ENCODE data around the gene OOSP1.

OOSP1 gene

GRCh38 chr11:59938132-59938531, at the start of gene OOSP1:
TSS of gene OOSP1 (plus strand) at chr11:59938432. CDS start at chr11:59938455, 23 bp downstream.
- H3K27me3 ChIP-seq (replicated peaks; ENCODE audit: control insufficient read depth, insufficient read depth, low read length): no peaks in the 10 kb centered on the region
- H3K4me3 ChIP-seq (replicated peaks; ENCODE audit: low read depth, low read length): no peak within 1 kb of the TSS
- no peak for TF ChIP-seq CTCF (IDR thresholded peaks at IDR 0.05; ENCODE audit: insufficient read depth, low read length, poor library complexity, severe bottlenecking)
- H3K36me3 ChIP-seq (ENCODE audit: control insufficient read depth, insufficient read depth, low read length): no peaks in the 10 kb centered on the region
- DNase-seq (ENCODE audit: extremely low read depth, insufficient read length): no peak

GRCh38 chr11:59891781-59892181, 46.5 kb upstream of the OOSP1 start:
- DNase-seq (ENCODE audit: extremely low read depth, insufficient read length): no peak
- Histone ChIP-seq H3K27me3 (replicated peaks; ENCODE audit: control insufficient read depth, insufficient read depth, low read length) (no peaks in the 10 kb centered on the region), H3K36me3 (ENCODE audit: control insufficient read depth, insufficient read depth, low read length) (no peaks in the 10 kb centered on the region), H3K4me3 (replicated peaks; ENCODE audit: low read depth, low read length) (no peak overlapping the region)
- no peak for TF ChIP-seq CTCF (IDR thresholded peaks at IDR 0.05; ENCODE audit: insufficient read depth, low read length, poor library complexity, severe bottlenecking)

- no peak for TF ChIP-seq CTCF (IDR thresholded peaks at IDR 0.05; ENCODE audit: insufficient read depth, low read length, poor library complexity, severe bottlenecking)
- DNase-seq (ENCODE audit: extremely low read depth, insufficient read length): no peak
- H3K27me3 ChIP-seq (replicated peaks; ENCODE audit: control insufficient read depth, insufficient read depth, low read length): no peaks in the 10 kb centered on the region
- H3K36me3 ChIP-seq (ENCODE audit: control insufficient read depth, insufficient read depth, low read length): no peaks in the 10 kb centered on the region
- no peak overlapping the region for H3K4me3 ChIP-seq (replicated peaks; ENCODE audit: low read depth, low read length)
These were observed 43.6 kb upstream of the OOSP1 start for GRCh38 chr11:59894616-59895015.

- no peak overlapping the region for H3K4me3 ChIP-seq (replicated peaks; ENCODE audit: low read depth, low read length)
- H3K36me3 ChIP-seq (ENCODE audit: control insufficient read depth, insufficient read depth, low read length): no peaks in the 10 kb centered on the region
- no peak for TF ChIP-seq CTCF (IDR thresholded peaks at IDR 0.05; ENCODE audit: insufficient read depth, low read length, poor library complexity, severe bottlenecking)
- no peak for DNase-seq (ENCODE audit: extremely low read depth, insufficient read length)
- no peaks in the 10 kb centered on the region for H3K27me3 ChIP-seq (replicated peaks; ENCODE audit: control insufficient read depth, insufficient read depth, low read length)
These were observed 40.2 kb upstream of the OOSP1 start for GRCh38 chr11:59898046-59898445.

GRCh38 chr11:59898650-59899049, 39.6 kb upstream of the OOSP1 start:
- Histone ChIP-seq H3K36me3 (ENCODE audit: control insufficient read depth, insufficient read depth, low read length) (no peaks in the 10 kb centered on the region), H3K27me3 (replicated peaks; ENCODE audit: control insufficient read depth, insufficient read depth, low read length) (no peaks in the 10 kb centered on the region), H3K4me3 (replicated peaks; ENCODE audit: low read depth, low read length) (no peak overlapping the region)
- TF ChIP-seq CTCF (IDR thresholded peaks at IDR 0.05; ENCODE audit: insufficient read depth, low read length, poor library complexity, severe bottlenecking): no peak
- no peak for DNase-seq (ENCODE audit: extremely low read depth, insufficient read length)

- H3K36me3 ChIP-seq (ENCODE audit: control insufficient read depth, insufficient read depth, low read length): no peaks in the 10 kb centered on the region
- no peaks in the 10 kb centered on the region for H3K27me3 ChIP-seq (replicated peaks; ENCODE audit: control insufficient read depth, insufficient read depth, low read length)
- DNase-seq (ENCODE audit: extremely low read depth, insufficient read length): no peak
- TF ChIP-seq CTCF (IDR thresholded peaks at IDR 0.05; ENCODE audit: insufficient read depth, low read length, poor library complexity, severe bottlenecking): no peak
- no peak overlapping the region for H3K4me3 ChIP-seq (replicated peaks; ENCODE audit: low read depth, low read length)
These were observed 38.7 kb upstream of the OOSP1 start for GRCh38 chr11:59899532-59899931.

Measured in GM06990 (cell line).